GM12878 (cell line): ENCODE data around the gene PRDM12. TPM values are rescaled to one million over a fixed set of nuclear protein-coding genes. Genes with fewer than 3 reads are reported as not detected.

Experiments
- ATAC-seq: fragments of 200-7000 bp; cut with Tn5 transposase; 3 replicates; pipeline ENCODE4 v1.9.1; 2020; ENCODE audit warnings: mild to moderate bottlenecking, moderate library complexity
- BruUV-seq: library from RNA; stranded (reverse); fragments of 400-500 nt; replicated peaks from 2 replicates; lab custom pipeline; 2021; lab: Mats Ljungman, UMichigan
- CTCF ChIA-PET: fragments of 300-600 bp; sonication (Branson Sonifier 250); formaldehyde crosslinking; extraction: SDS; loops from one replicate; lab custom pipeline; 2021; ENCODE audit warnings: inconsistent platforms; lab: Yijun Ruan, JAX
- POLR2A ChIA-PET: fragments of 350-600 bp; formaldehyde crosslinking; extraction: SDS; loops from one replicate; lab custom pipeline; 2021; ENCODE audit warnings: inconsistent platforms; lab: Charles Lee
- RAD21 ChIA-PET: fragments of 300-600 bp; sonication (Branson Sonifier 250); formaldehyde crosslinking; loops from one replicate; lab custom pipeline; 2023; ENCODE audit warnings: antibody characterized with exemption; ENCODE audit not compliant: unreplicated experiment; lab: Charles Lee
- SMC1A ChIA-PET: fragments of 300-600 bp; sonication (Branson Sonifier 250); formaldehyde crosslinking; loops from one replicate; lab custom pipeline; 2023; ENCODE audit not compliant: unreplicated experiment, uncharacterized antibody; lab: Charles Lee
- DNase-seq: peaks from one replicate; pipeline ENCODE4 v3.0.0-alpha.2; 2011; ENCODE audit warnings: low read depth, low spot score
- FAIRE-seq: peaks from 3 replicates; lab custom pipeline; 2011; peaks lifted over from hg19 to GRCh38; lab: Jason Lieb, UNC
- H2AFZ ChIP-seq: 2 replicates; pipeline ENCODE4 v1.6.0; 2011; ENCODE audit warnings: low read depth, low read length, control low read depth; ENCODE audit not compliant: control insufficient read depth
- H3K27ac ChIP-seq: 2 replicates; pipeline ENCODE4 v1.5.1; 2011; ENCODE audit warnings: control low read depth; ENCODE audit not compliant: control insufficient read depth, insufficient read depth
- H3K27me3 ChIP-seq, 2 experiments: replicated peaks in 1 of 2; 2 replicates each; pipeline versions ENCODE4 v1.6.0 to v1.6.1; 2011; ENCODE audit warnings: low read length in 1 of 2; ENCODE audit not compliant: control insufficient read depth in 2 of 2, insufficient read depth in 2 of 2
- H3K36me3 ChIP-seq, 2 experiments: 2 replicates each; pipeline ENCODE4 v1.5.1; 2011; ENCODE audit warnings: low read length in 1 of 2; ENCODE audit not compliant: control insufficient read depth in 2 of 2, insufficient read depth in 2 of 2
- H3K4me1 ChIP-seq: 2 replicates; pipeline ENCODE4 v1.6.1; 2011; ENCODE audit warnings: mild to moderate bottlenecking, low read length, moderate library complexity, mixed read lengths; ENCODE audit not compliant: control insufficient read depth, insufficient read depth
- H3K4me2 ChIP-seq: 2 replicates; pipeline ENCODE4 v1.6.0; 2011; ENCODE audit warnings: control low read depth; ENCODE audit not compliant: control insufficient read depth, insufficient read depth
- H3K4me3 ChIP-seq: fragments of 200-600 bp; sonication (generic); 2 replicates; pipeline ENCODE4 v1.5.1; 2016
- H3K79me2 ChIP-seq: 2 replicates; pipeline ENCODE4 v1.6.0; 2011; ENCODE audit warnings: low read length; ENCODE audit not compliant: control insufficient read depth, insufficient read depth
- H3K9ac ChIP-seq: 2 replicates; pipeline ENCODE4 v1.8.0; 2011; ENCODE audit warnings: low read length, control low read depth, mixed read lengths; ENCODE audit not compliant: control insufficient read depth, insufficient read depth
- H3K9me3 ChIP-seq: replicated peaks from 3 replicates; pipeline ENCODE4 v1.5.1; 2011; ENCODE audit warnings: mild to moderate bottlenecking, low read length; ENCODE audit not compliant: control insufficient read depth, insufficient read depth
- H4K20me1 ChIP-seq: 2 replicates; pipeline ENCODE4 v1.6.0; 2011; ENCODE audit not compliant: control insufficient read depth, insufficient read depth
- WGBS: methylation state at CpG from one replicate; pipeline ENCODE4 v1.1.6; 2016; ENCODE audit warnings: low lambda C conversion rate; ENCODE audit not compliant: insufficient replicate concordance, insufficient coverage; ENCODE audit errors: missing lambda C conversion rate; 5-methylcytosine and 5-hydroxymethylcytosine counted together
- in situ Hi-C: fragments of 300-500 bp; cut with MboI; formaldehyde crosslinking; loops from 9 replicates; pipeline ENCODE4 v1.14.3; 2018; ENCODE audit warnings: mixed read lengths
- intact Hi-C: fragments of 100-400 bp; cut with micrococcal nuclease; formaldehyde crosslinking; loops from one replicate; pipeline ENCODE4 v1.14.2; 2022; ENCODE audit not compliant: unreplicated experiment
- polyA plus RNA-seq, 11 experiments: library from polyadenylated mRNA; depleted of rRNA in 4 of 11; unstranded in 6 of 11; stranded (reverse) in 5 of 11; fragments of >200 nt; fragmentation: Nextera tagmentation in 4 of 11; fragmentation: Illumina TruSeq in 1 of 11; extraction: Ambion mirVana in 4 of 11; extraction: Trizol in 1 of 11; gene quantifications; 1 replicate in 1 of 11; 2 replicates in 10 of 11; pipeline versions ENCODE4 v1.2.1 to v1.2.3, GENCODE V29; 2011 to 2016; ENCODE audit warnings: inconsistent platforms in 2 of 11, missing spikeins in 2 of 11, low read depth in 1 of 11
- total RNA-seq, 4 experiments: library from RNA; depleted of rRNA in 3 of 4; stranded (reverse); fragments of >200 nt in 3 of 4; fragmentation: Illumina TruSeq in 1 of 4; extraction: Trizol in 1 of 4; gene quantifications; 2 replicates each; pipeline versions ENCODE4 v1.2.1 to v1.2.3, GENCODE V29; 2013 to 2021
- TF ChIP-seq, protein P1 (sequence below): IDR thresholded peaks from 2 replicates; pipeline ENCODE4 v1.6.1; 2011; ENCODE audit warnings: borderline replicate concordance, low read depth, mild to moderate bottlenecking, moderate library complexity, mixed read lengths, low read length; ENCODE audit not compliant: insufficient read depth; ENCODE audit errors: extremely low read length
- TF ChIP-seq, protein P2 (sequence below): fragments of 450-650 bp; conservative IDR thresholded peaks from 2 replicates; pipeline ENCODE4 v1.6.1; 2017; ENCODE audit warnings: mild to moderate bottlenecking, moderate library complexity
- TF ChIP-seq, protein P3 (sequence below): fragments of 450-650 bp; IDR thresholded peaks from 2 replicates; pipeline ENCODE4 v1.6.1; 2017; ENCODE audit warnings: mild to moderate bottlenecking, moderate library complexity

The PRDM12 gene
- total and polyA plus RNA-seq, 10 of the 15 experiments (the other 5 are each of a cell fraction or from before 2014, with no cell fraction given), result not detected

DNA sequence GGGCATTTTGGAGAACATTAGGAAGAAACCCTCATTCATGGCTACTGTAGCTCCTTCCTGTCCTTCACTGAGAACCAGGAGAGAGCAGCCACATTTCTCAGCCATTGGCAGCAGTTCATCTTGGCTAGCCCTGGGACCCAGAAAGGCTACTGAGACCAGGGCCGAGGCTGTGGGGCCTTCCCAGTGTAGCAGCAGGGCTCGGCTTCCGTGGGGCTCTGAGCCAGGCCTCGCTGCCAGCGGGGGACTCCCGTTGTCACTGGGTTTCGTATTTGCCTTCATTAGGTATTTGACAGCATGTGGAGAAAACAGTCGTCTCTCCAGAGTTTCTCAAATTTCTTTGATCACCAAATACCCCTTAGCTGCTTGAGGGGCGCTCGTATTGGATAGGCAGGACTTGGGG lies 37.3 kb upstream of the PRDM12 start:
- no peaks in the 10 kb centered on the region for H3K9me3 ChIP-seq
- no peak overlapping the region for H3K4me3 ChIP-seq
- RAD21 ChIA-PET, result no interaction called here
- no peak overlapping the region for H3K4me2 ChIP-seq
- H2AFZ ChIP-seq, result no peak overlapping the region
- TF ChIP-seq, protein P1, sequence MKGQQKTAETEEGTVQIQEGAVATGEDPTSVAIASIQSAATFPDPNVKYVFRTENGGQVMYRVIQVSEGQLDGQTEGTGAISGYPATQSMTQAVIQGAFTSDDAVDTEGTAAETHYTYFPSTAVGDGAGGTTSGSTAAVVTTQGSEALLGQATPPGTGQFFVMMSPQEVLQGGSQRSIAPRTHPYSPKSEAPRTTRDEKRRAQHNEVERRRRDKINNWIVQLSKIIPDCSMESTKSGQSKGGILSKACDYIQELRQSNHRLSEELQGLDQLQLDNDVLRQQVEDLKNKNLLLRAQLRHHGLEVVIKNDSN, result no peak
- TF ChIP-seq, protein P2, sequence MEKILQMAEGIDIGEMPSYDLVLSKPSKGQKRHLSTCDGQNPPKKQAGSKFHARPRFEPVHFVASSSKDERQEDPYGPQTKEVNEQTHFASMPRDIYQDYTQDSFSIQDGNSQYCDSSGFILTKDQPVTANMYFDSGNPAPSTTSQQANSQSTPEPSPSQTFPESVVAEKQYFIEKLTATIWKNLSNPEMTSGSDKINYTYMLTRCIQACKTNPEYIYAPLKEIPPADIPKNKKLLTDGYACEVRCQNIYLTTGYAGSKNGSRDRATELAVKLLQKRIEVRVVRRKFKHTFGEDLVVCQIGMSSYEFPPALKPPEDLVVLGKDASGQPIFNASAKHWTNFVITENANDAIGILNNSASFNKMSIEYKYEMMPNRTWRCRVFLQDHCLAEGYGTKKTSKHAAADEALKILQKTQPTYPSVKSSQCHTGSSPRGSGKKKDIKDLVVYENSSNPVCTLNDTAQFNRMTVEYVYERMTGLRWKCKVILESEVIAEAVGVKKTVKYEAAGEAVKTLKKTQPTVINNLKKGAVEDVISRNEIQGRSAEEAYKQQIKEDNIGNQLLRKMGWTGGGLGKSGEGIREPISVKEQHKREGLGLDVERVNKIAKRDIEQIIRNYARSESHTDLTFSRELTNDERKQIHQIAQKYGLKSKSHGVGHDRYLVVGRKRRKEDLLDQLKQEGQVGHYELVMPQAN, result no peak
- TF ChIP-seq, protein P3, sequence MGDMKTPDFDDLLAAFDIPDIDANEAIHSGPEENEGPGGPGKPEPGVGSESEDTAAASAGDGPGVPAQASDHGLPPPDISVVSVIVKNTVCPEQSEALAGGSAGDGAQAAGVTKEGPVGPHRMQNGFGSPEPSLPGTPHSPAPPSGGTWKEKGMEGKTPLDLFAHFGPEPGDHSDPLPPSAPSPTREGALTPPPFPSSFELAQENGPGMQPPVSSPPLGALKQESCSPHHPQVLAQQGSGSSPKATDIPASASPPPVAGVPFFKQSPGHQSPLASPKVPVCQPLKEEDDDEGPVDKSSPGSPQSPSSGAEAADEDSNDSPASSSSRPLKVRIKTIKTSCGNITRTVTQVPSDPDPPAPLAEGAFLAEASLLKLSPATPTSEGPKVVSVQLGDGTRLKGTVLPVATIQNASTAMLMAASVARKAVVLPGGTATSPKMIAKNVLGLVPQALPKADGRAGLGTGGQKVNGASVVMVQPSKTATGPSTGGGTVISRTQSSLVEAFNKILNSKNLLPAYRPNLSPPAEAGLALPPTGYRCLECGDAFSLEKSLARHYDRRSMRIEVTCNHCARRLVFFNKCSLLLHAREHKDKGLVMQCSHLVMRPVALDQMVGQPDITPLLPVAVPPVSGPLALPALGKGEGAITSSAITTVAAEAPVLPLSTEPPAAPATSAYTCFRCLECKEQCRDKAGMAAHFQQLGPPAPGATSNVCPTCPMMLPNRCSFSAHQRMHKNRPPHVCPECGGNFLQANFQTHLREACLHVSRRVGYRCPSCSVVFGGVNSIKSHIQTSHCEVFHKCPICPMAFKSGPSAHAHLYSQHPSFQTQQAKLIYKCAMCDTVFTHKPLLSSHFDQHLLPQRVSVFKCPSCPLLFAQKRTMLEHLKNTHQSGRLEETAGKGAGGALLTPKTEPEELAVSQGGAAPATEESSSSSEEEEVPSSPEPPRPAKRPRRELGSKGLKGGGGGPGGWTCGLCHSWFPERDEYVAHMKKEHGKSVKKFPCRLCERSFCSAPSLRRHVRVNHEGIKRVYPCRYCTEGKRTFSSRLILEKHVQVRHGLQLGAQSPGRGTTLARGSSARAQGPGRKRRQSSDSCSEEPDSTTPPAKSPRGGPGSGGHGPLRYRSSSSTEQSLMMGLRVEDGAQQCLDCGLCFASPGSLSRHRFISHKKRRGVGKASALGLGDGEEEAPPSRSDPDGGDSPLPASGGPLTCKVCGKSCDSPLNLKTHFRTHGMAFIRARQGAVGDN, result no peak
- in situ Hi-C loops (no loop called here), intact Hi-C loops (no loop called here)
- no peaks in the 10 kb centered on the region for H4K20me1 ChIP-seq
- POLR2A ChIA-PET, result no interaction called here
- ATAC-seq, result no peak
- SMC1A ChIA-PET, result no interaction called here
- no peak for DNase-seq
- H3K36me3 ChIP-seq, result peaks cover 12 to 40% of the 10 kb centered on the region in 2 experiments; a peak in 3 of 4 replicates
- no peak overlapping the region for H3K9ac ChIP-seq
- no TSS peak for BruUV-seq
- no peaks in the 10 kb centered on the region for H3K4me1 ChIP-seq
- no peaks in the 10 kb centered on the region for H3K27me3 ChIP-seq
- CTCF ChIA-PET, result no interaction called here
- H3K27ac ChIP-seq, result no peak overlapping the region
- H3K79me2 ChIP-seq, result no peaks in the 10 kb centered on the region
- WGBS, result 99% methylated on average over 10 of the region's 10 CpGs
- FAIRE-seq, result no peak
